Measurements from ENCODE around the gene PARD3.

DNA sequence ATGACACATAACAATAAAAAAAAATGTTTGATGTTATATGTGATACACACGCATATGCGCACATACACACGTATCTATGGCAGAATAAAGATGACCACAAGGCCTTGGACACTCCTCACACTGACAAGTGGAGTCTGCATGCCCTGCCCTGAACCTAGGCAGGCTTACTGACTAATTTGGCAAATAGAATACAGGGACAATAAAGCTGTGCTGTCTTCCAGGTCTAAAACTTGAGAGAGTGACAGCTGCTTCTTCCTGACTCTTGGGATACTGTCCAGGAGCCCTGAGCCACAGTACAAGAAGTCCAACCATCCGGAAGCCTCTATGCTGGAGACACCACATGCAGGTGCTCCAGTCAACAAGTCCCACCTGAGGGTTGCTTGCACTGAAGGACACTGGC is 20.3 kb downstream of the PARD3 start:
- no peak for TF ChIP-seq CTCF (IDR thresholded peaks at IDR 0.05)
- no peak for TF ChIP-seq POLR2AphosphoS5 (IDR thresholded peaks at IDR 0.05)
